ENCODE measurements around the gene UCP3. TPM values are rescaled to one million over a fixed set of nuclear protein-coding genes. Genes with fewer than 3 reads are reported as not detected.

Gene UCP3
- total and polyA plus RNA-seq, 10 of the 15 experiments (the other 5 are each of a cell fraction or from before 2014, with no cell fraction given): 0.02 to 1.9 (median 0.94) TPM

DNA sequence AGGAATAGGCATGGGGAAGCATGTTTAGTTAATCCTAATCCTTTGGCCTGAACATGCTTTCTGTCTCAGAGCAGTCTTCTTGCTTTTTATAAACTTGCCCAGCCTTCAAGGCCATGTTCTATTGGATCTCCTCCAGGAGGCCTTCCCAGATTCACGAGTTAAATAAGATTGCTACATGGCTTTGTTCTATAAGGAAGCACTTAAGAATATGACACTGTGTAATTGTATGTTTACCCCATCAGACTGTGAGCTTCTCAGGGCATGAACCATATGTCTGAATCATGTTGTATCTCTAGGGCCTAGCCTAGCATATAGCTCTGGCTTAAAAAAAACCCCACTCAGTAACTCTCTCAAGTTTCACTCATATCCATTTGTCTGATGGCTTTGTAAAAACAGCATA lies 26.4 kb upstream of the UCP3 start:
- 100% methylated on average over 1 of the region's 1 CpG for WGBS (ENCODE audit: insufficient coverage, insufficient replicate concordance, low lambda C conversion rate, missing lambda C conversion rate)
- peaks cover 9% of the 10 kb centered on the region for H3K4me1 ChIP-seq (ENCODE audit: control insufficient read depth, insufficient read depth, low read length)
- ChIA-PET POLR2A (no interaction called here), SMC1A (ENCODE audit: uncharacterized antibody, unreplicated experiment) (no interaction called here), RAD21 (ENCODE audit: unreplicated experiment) (no interaction called here), CTCF (no interaction called here)
- ATAC-seq (no peak), FAIRE-seq (no peak), DNase-seq (ENCODE audit: low read depth, low spot score) (no peak)
- no peak overlapping the region for H2AFZ ChIP-seq (ENCODE audit: control insufficient read depth, low read depth, low read length)
- H3K4me2 ChIP-seq (ENCODE audit: control insufficient read depth, insufficient read depth): no peak overlapping the region
- no peaks in the 10 kb centered on the region for H3K9me3 ChIP-seq (replicated peaks; ENCODE audit: control insufficient read depth, insufficient read depth, low read length)
- H3K9ac ChIP-seq (ENCODE audit: control insufficient read depth, insufficient read depth, low read length): no peak overlapping the region
- BruUV-seq (replicated peaks): no TSS peak
- no peaks in the 10 kb centered on the region for H4K20me1 ChIP-seq (ENCODE audit: control insufficient read depth, insufficient read depth)
- no peak overlapping the region for H3K27ac ChIP-seq (ENCODE audit: control insufficient read depth, insufficient read depth)
- H3K36me3 ChIP-seq (ENCODE audit: control insufficient read depth in 2 of 2, insufficient read depth in 2 of 2, low read length in 1 of 2): peaks cover 15 to 23% of the 10 kb centered on the region in 2 experiments; a peak in 3 of 4 replicates
- H3K79me2 ChIP-seq (ENCODE audit: control insufficient read depth, insufficient read depth, low read length): no peaks in the 10 kb centered on the region
- in situ Hi-C loops (cut with MboI): no loop called here
- H3K4me3 ChIP-seq: no peak overlapping the region
- H3K27me3 ChIP-seq (replicated peaks in 1 of 2; ENCODE audit: control insufficient read depth in 2 of 2, insufficient read depth in 2 of 2, low read length in 1 of 2): no peaks in the 10 kb centered on the region
- intact Hi-C loops (cut with micrococcal nuclease; ENCODE audit: unreplicated experiment): no loop called here
- TF ChIP-seq TCF3 (IDR thresholded peaks at IDR 0.05; ENCODE audit: borderline replicate concordance, insufficient read depth, low read depth, low read length): no peak
- TF ChIP-seq, protein P1, sequence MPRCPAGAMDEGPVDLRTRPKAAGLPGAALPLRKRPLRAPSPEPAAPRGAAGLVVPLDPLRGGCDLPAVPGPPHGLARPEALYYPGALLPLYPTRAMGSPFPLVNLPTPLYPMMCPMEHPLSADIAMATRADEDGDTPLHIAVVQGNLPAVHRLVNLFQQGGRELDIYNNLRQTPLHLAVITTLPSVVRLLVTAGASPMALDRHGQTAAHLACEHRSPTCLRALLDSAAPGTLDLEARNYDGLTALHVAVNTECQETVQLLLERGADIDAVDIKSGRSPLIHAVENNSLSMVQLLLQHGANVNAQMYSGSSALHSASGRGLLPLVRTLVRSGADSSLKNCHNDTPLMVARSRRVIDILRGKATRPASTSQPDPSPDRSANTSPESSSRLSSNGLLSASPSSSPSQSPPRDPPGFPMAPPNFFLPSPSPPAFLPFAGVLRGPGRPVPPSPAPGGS (IDR thresholded peaks at IDR 0.05; ENCODE audit: borderline replicate concordance, insufficient read depth, low read depth, low read length, poor library complexity, severe bottlenecking): no peak
- TF ChIP-seq, protein P2, sequence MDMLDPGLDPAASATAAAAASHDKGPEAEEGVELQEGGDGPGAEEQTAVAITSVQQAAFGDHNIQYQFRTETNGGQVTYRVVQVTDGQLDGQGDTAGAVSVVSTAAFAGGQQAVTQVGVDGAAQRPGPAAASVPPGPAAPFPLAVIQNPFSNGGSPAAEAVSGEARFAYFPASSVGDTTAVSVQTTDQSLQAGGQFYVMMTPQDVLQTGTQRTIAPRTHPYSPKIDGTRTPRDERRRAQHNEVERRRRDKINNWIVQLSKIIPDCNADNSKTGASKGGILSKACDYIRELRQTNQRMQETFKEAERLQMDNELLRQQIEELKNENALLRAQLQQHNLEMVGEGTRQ (IDR thresholded peaks at IDR 0.05; ENCODE audit: borderline replicate concordance, low read depth, low read length): no peak
- TF ChIP-seq WRNIP1 (IDR thresholded peaks at IDR 0.05; ENCODE audit: borderline replicate concordance, low read depth, low read length): no peak
- no peak for TF ChIP-seq CBX5 (IDR thresholded peaks at IDR 0.05; ENCODE audit: low read depth)
- no peak for TF ChIP-seq RAD21 (IDR thresholded peaks at IDR 0.05; ENCODE audit: insufficient read depth, low read depth, low read length)
- TF ChIP-seq FOXK2 (IDR thresholded peaks at IDR 0.05): no peak
- no peak for TF ChIP-seq YBX1 (IDR thresholded peaks at IDR 0.05)
- TF ChIP-seq, protein P3, sequence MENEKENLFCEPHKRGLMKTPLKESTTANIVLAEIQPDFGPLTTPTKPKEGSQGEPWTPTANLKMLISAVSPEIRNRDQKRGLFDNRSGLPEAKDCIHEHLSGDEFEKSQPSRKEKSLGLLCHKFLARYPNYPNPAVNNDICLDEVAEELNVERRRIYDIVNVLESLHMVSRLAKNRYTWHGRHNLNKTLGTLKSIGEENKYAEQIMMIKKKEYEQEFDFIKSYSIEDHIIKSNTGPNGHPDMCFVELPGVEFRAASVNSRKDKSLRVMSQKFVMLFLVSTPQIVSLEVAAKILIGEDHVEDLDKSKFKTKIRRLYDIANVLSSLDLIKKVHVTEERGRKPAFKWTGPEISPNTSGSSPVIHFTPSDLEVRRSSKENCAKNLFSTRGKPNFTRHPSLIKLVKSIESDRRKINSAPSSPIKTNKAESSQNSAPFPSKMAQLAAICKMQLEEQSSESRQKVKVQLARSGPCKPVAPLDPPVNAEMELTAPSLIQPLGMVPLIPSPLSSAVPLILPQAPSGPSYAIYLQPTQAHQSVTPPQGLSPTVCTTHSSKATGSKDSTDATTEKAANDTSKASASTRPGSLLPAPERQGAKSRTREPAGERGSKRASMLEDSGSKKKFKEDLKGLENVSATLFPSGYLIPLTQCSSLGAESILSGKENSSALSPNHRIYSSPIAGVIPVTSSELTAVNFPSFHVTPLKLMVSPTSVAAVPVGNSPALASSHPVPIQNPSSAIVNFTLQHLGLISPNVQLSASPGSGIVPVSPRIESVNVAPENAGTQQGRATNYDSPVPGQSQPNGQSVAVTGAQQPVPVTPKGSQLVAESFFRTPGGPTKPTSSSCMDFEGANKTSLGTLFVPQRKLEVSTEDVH (IDR thresholded peaks at IDR 0.05; ENCODE audit: low read depth, partially characterized antibody): no peak
- no peak for TF ChIP-seq RB1 (IDR thresholded peaks at IDR 0.05; ENCODE audit: borderline replicate concordance)
- TF ChIP-seq, protein P4, sequence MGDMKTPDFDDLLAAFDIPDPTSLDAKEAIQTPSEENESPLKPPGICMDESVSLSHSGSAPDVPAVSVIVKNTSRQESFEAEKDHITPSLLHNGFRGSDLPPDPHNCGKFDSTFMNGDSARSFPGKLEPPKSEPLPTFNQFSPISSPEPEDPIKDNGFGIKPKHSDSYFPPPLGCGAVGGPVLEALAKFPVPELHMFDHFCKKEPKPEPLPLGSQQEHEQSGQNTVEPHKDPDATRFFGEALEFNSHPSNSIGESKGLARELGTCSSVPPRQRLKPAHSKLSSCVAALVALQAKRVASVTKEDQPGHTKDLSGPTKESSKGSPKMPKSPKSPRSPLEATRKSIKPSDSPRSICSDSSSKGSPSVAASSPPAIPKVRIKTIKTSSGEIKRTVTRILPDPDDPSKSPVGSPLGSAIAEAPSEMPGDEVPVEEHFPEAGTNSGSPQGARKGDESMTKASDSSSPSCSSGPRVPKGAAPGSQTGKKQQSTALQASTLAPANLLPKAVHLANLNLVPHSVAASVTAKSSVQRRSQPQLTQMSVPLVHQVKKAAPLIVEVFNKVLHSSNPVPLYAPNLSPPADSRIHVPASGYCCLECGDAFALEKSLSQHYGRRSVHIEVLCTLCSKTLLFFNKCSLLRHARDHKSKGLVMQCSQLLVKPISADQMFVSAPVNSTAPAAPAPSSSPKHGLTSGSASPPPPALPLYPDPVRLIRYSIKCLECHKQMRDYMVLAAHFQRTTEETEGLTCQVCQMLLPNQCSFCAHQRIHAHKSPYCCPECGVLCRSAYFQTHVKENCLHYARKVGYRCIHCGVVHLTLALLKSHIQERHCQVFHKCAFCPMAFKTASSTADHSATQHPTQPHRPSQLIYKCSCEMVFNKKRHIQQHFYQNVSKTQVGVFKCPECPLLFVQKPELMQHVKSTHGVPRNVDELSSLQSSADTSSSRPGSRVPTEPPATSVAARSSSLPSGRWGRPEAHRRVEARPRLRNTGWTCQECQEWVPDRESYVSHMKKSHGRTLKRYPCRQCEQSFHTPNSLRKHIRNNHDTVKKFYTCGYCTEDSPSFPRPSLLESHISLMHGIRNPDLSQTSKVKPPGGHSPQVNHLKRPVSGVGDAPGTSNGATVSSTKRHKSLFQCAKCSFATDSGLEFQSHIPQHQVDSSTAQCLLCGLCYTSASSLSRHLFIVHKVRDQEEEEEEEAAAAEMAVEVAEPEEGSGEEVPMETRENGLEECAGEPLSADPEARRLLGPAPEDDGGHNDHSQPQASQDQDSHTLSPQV (IDR thresholded peaks at IDR 0.05): no peak
- TF ChIP-seq NFYB (IDR thresholded peaks at IDR 0.05; ENCODE audit: insufficient read depth, low read depth, low read length): no peak

Data from GM12878 (cell line).